Measurements from ENCODE around the gene PKHD1. TPM values are rescaled to one million over a fixed set of nuclear protein-coding genes. Genes with fewer than 3 reads are reported as not detected.

PKHD1 gene
- total RNA-seq, 1 experiment from 2014 or later: 0.40 TPM

DNA sequence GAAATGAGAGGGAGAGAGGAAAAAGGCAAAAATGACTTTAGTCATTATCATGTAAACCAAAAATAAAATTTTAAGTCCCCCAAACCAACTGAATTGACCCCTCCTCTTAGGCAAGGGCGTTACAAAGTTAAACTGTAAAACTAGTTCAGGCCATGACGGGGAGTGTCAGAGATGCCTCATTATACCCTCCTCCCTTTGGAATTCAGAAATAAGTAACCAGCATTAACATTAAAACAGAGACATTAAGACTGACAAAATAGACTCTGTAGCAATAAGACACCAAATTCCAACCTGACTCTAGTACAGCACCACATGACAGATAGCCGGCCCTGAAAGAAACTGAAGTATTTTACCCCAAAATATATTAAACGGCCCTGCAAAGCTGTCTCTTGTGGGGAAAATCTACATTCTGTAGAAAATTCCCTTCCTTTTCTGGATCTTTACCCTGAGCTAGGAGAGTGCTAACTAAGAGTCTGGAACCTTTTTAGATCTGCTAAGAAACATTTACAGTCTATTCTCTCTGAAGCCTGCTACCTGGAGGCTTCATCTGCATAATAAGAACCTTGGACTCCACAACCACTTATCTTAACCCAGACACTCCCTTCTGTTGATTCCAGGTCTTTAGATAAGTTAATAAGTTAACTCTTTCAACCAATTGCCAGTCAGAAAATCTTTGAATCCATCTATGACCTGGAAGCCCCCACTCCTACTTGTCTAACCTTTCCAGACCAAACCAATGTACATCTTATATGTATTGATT lies 150.7 kb downstream of the PKHD1 start:
- intact Hi-C loops (cut with micrococcal nuclease): no loop called here
- POLR2A ChIA-PET (ENCODE audit: unreplicated experiment): no interaction called here

DNA sequence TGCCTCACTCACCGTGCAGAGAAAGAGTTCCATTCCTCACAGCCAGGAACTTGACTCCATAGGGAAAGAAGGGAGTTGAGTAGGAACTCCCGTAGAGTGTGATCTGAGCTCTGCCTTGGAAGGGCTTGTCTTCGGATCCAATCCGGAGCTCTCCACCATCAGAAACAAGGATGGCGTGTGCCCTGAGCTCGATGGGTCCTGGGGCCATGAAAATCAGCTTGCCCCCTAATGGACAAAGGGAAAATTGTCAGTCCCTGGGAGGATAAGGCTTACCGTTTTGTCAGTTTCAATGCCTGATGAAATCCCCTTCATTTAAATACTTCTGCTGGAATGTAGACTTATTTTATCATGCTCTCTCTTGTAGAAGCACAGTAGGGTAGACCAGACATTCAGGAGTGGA lies 153.3 kb downstream of the PKHD1 start:
- no peak; the same call in 1 of the 2 replicates for ATAC-seq
- CTCF ChIA-PET: no interaction called here

More for the DNA sequence above, 150.7 kb downstream of the PKHD1 start:
- Histone ChIP-seq H3K4me3 (ENCODE audit: low read length) (no peak overlapping the region), H3K9me2 (replicated peaks; ENCODE audit: low read length) (no peaks in the 10 kb centered on the region), H3F3A (ENCODE audit: low read length, unreplicated experiment) (no peaks in the 10 kb centered on the region), H2AFZ (ENCODE audit: low read length) (no peak overlapping the region), H3K27me3 (ENCODE audit: low read length) (no peaks in the 10 kb centered on the region), H3K9me3 (ENCODE audit: low read length) (no peaks in the 10 kb centered on the region), H3K79me2 (ENCODE audit: low read length) (no peaks in the 10 kb centered on the region), H3K9ac (ENCODE audit: low read length) (no peak overlapping the region), H3K4me1 (ENCODE audit: insufficient read depth, low read length) (no peaks in the 10 kb centered on the region), H4K20me1 (ENCODE audit: low read length) (no peaks in the 10 kb centered on the region), H3K36me3 (ENCODE audit: low read depth, low read length) (no peaks in the 10 kb centered on the region), H3K4me2 (ENCODE audit: low read length) (no peak overlapping the region), H3K27ac (ENCODE audit: low read length) (no peak overlapping the region)
- TF ChIP-seq, protein P1, sequence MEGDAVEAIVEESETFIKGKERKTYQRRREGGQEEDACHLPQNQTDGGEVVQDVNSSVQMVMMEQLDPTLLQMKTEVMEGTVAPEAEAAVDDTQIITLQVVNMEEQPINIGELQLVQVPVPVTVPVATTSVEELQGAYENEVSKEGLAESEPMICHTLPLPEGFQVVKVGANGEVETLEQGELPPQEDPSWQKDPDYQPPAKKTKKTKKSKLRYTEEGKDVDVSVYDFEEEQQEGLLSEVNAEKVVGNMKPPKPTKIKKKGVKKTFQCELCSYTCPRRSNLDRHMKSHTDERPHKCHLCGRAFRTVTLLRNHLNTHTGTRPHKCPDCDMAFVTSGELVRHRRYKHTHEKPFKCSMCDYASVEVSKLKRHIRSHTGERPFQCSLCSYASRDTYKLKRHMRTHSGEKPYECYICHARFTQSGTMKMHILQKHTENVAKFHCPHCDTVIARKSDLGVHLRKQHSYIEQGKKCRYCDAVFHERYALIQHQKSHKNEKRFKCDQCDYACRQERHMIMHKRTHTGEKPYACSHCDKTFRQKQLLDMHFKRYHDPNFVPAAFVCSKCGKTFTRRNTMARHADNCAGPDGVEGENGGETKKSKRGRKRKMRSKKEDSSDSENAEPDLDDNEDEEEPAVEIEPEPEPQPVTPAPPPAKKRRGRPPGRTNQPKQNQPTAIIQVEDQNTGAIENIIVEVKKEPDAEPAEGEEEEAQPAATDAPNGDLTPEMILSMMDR (conservative IDR thresholded peaks at IDR 0.05; ENCODE audit: low read depth, low read length): no peak
- TF ChIP-seq EZH2phosphoT487 (IDR thresholded peaks at IDR 0.05; ENCODE audit: borderline replicate concordance, low read length): no peak
- TF ChIP-seq EZH2 (IDR thresholded peaks at IDR 0.05; ENCODE audit: low read length, unreplicated experiment): no peak
- DNase-seq (no peak), ATAC-seq (no peak)
- CTCF ChIA-PET: no interaction called here
- no TSS peak for BruUV-seq (replicated peaks)

More for the DNA sequence above, 153.3 kb downstream of the PKHD1 start:
- H3K4me1 ChIP-seq (ENCODE audit: insufficient read depth, low read length): no peaks in the 10 kb centered on the region
- no peak for TF ChIP-seq EZH2phosphoT487 (IDR thresholded peaks at IDR 0.05; ENCODE audit: borderline replicate concordance, low read length)
- TF ChIP-seq EZH2 (IDR thresholded peaks at IDR 0.05; ENCODE audit: low read length, unreplicated experiment): no peak
- TF ChIP-seq, protein P1 (conservative IDR thresholded peaks at IDR 0.05; ENCODE audit: low read depth, low read length): peak; percentile 53
- no peaks in the 10 kb centered on the region for H3K9me3 ChIP-seq (ENCODE audit: low read length)
- no peaks in the 10 kb centered on the region for H3K27me3 ChIP-seq (ENCODE audit: low read length)
- H3K27ac ChIP-seq (ENCODE audit: low read length): no peak overlapping the region
- no peaks in the 10 kb centered on the region for H4K20me1 ChIP-seq (ENCODE audit: low read length)
- no peak overlapping the region for H3K4me3 ChIP-seq (ENCODE audit: low read length)
- DNase-seq: peak; percentile 16
- intact Hi-C loops (cut with micrococcal nuclease): no loop called here
- no peaks in the 10 kb centered on the region for H3K36me3 ChIP-seq (ENCODE audit: low read depth, low read length)
- POLR2A ChIA-PET (ENCODE audit: unreplicated experiment): no interaction called here
- H3K79me2 ChIP-seq (ENCODE audit: low read length): no peaks in the 10 kb centered on the region
- H3K4me2 ChIP-seq (ENCODE audit: low read length): no peak overlapping the region
- H2AFZ ChIP-seq (ENCODE audit: low read length): no peak overlapping the region
- H3K9me2 ChIP-seq (replicated peaks; ENCODE audit: low read length): no peaks in the 10 kb centered on the region
- no peaks in the 10 kb centered on the region for H3F3A ChIP-seq (ENCODE audit: low read length, unreplicated experiment)
- H3K9ac ChIP-seq (ENCODE audit: low read length): no peak overlapping the region
- no TSS peak for BruUV-seq (replicated peaks)
